Choroid plexus epithelial cell (primary cell): ENCODE data around the gene CAPZA1.

ENCODE experiments used
- DNase-seq: peaks from one replicate; pipeline ENCODE4 v3.0.0-alpha.2; 2010; ENCODE audit warnings: low read depth
- H3K4me3 ChIP-seq: 2 replicates; pipeline ENCODE4 v1.5.1; 2011; ENCODE audit warnings: low read depth, mild to moderate bottlenecking, control low read depth, low read length, moderate library complexity
- TF ChIP-seq, protein P1 (sequence below): conservative IDR thresholded peaks from 2 replicates; pipeline ENCODE4 v1.5.1; 2011; ENCODE audit warnings: low read depth, mild to moderate bottlenecking, control low read depth, inconsistent platforms, low read length, moderate library complexity

CAPZA1 gene

GRCh38 chr1:112619518-112620376 is at the start of gene CAPZA1:
Gene CAPZA1 (plus strand): TSS chr1:112619832. CDS start chr1:112619845, 13 bp downstream.
- TF ChIP-seq, protein P1, sequence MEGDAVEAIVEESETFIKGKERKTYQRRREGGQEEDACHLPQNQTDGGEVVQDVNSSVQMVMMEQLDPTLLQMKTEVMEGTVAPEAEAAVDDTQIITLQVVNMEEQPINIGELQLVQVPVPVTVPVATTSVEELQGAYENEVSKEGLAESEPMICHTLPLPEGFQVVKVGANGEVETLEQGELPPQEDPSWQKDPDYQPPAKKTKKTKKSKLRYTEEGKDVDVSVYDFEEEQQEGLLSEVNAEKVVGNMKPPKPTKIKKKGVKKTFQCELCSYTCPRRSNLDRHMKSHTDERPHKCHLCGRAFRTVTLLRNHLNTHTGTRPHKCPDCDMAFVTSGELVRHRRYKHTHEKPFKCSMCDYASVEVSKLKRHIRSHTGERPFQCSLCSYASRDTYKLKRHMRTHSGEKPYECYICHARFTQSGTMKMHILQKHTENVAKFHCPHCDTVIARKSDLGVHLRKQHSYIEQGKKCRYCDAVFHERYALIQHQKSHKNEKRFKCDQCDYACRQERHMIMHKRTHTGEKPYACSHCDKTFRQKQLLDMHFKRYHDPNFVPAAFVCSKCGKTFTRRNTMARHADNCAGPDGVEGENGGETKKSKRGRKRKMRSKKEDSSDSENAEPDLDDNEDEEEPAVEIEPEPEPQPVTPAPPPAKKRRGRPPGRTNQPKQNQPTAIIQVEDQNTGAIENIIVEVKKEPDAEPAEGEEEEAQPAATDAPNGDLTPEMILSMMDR, result no peak
- peak within 1 kb of the TSS; percentile 99 for H3K4me3 ChIP-seq
- peak; percentile 95 for DNase-seq

GRCh38 chr1:112575154-112575804 is 44.4 kb upstream of the CAPZA1 start:
- DNase-seq, result peak; percentile 98
- TF ChIP-seq, protein P1, result no peak
- no peak overlapping the region for H3K4me3 ChIP-seq

DNA sequence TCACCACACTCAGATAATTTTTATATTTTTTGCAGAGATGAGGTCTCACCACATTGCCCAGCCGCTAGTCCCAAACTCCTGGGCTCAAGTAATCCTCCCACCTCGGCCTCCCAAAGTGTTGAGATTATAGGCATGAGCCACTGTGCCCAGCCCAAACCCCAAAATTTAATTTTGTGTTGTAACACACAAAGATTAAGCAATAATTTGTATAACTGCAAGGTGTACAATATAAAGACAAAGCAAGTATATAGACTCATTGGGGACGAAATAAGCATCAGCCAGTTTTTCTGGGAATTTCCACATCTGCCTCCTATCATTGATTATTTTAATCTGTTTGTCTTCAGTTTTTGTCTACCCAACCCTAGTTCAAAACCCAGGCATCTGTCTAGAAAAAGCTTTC is 43.4 kb upstream of the CAPZA1 start:
- no peak for DNase-seq
- TF ChIP-seq, protein P1, result no peak
- H3K4me3 ChIP-seq, result no peak overlapping the region

DNA sequence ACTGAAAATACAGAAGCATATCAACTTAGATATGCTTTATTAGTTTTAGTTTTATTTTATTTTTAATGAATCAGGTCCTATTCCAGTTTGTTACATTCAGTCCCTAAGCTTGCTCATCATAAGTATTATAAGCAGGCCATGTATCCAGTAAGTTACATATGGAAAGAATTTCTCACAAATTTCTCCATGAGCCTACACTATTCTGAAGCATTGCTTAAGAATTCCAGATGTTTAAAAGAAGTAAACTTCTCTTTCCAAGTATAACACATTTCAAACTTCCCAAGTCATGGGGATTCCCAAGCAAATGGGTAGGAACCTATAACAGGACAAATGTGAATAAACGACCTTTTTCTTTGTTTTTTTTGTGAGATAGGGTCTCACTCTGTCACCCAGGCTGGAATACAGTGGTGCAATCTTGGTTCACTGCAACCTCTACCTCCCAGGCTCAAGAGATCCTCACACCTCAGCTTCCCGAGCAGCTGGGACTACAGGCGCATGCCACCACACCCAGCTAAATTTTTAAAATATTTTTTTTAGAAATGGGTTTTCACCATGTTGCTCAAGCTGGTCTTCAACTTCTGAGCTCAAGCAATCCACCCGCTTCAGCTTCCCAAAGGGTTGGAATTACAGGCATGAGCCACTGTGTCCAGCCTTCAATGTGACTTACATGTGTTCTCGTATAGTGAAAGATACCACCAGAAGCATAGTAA is 39.7 kb upstream of the CAPZA1 start:
- TF ChIP-seq, protein P1, result no peak
- no peak for DNase-seq
- H3K4me3 ChIP-seq, result no peak overlapping the region

- no peak overlapping the region for H3K4me3 ChIP-seq
- DNase-seq, result peak; percentile 48
- TF ChIP-seq, protein P1, result no peak
Observed at GRCh38 chr1:112581586-112582192, 37.9 kb upstream of the CAPZA1 start.

GRCh38 chr1:112583366-112583765 is 36.3 kb upstream of the CAPZA1 start:
- no peak for DNase-seq
- H3K4me3 ChIP-seq, result no peak overlapping the region
- TF ChIP-seq, protein P1, result no peak
